ENCODE measurements around the gene TRIP11.

TRIP11 gene

DNA sequence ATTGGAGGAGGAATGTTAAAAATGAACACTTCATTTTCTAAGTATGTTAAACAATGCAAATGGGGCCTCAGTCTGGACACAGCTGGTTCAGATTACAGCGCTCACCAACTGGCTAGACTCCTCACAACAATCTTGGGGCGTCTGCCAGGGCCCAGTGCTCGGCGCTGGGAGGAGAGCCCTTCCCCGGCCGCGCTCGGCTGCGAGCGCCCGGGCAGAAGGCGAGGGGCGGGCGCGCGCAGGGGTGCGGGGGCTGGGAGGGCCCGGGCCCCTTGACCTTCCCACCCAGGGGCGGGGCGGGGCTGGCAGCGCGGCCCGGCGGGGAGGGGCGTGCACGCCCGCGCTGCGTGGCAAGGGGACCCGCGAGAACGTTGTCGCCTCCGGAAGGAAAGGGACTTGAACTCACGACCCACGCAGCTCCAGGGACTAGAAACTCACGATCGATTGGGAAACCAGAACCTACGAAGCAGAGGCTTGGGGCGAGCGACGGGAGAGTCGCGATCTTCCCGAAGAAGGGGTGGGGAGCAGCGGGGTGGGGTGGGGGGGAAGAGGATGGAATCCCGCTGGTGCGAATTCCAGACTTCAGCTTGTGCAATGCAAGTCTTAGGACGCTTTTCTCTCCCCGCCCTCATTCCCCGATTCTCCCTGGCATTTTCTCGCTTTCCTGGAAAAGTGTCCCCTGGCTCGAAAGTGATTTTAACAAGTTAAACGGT, 92.2 kb downstream of the TRIP11 start, which contains the start of gene FBLN5:
Gene FBLN5 (minus strand): TSS at position 220 of the 710 bp plus-strand sequence. CDS start 465 bp downstream, outside the sequence.
- H3K27me3 ChIP-seq (ENCODE audit: insufficient read depth, insufficient read length) = peaks cover 36% of the 10 kb centered on the region
- peak within 1 kb of the TSS; percentile 61 for H3K9ac ChIP-seq (ENCODE audit: insufficient read length, low read depth)
- DNase-seq (ENCODE audit: low read depth, low spot score) = peak; percentile 32
- H3K4me1 ChIP-seq (ENCODE audit: insufficient read depth, insufficient read length) = no peaks in the 10 kb centered on the region
- TF ChIP-seq ZNF274 (IDR thresholded peaks at IDR 0.05; ENCODE audit: low read depth, low read length) = no peak
- TF ChIP-seq YY1 (IDR thresholded peaks at IDR 0.05; ENCODE audit: insufficient read depth, insufficient read length) = no peak
- TF ChIP-seq SUZ12 (IDR thresholded peaks at IDR 0.05; ENCODE audit: extremely low read depth, insufficient read depth, insufficient read length) = no peak
- no peaks in the 10 kb centered on the region for H3K36me3 ChIP-seq (ENCODE audit: insufficient read depth, insufficient read length, low read length)
- H3K4me3 ChIP-seq (ENCODE audit: insufficient read length, low read depth) = peak within 1 kb of the TSS; percentile 46
- H3K9me3 ChIP-seq (ENCODE audit: insufficient read depth, low read length) = no peaks in the 10 kb centered on the region

DNA sequence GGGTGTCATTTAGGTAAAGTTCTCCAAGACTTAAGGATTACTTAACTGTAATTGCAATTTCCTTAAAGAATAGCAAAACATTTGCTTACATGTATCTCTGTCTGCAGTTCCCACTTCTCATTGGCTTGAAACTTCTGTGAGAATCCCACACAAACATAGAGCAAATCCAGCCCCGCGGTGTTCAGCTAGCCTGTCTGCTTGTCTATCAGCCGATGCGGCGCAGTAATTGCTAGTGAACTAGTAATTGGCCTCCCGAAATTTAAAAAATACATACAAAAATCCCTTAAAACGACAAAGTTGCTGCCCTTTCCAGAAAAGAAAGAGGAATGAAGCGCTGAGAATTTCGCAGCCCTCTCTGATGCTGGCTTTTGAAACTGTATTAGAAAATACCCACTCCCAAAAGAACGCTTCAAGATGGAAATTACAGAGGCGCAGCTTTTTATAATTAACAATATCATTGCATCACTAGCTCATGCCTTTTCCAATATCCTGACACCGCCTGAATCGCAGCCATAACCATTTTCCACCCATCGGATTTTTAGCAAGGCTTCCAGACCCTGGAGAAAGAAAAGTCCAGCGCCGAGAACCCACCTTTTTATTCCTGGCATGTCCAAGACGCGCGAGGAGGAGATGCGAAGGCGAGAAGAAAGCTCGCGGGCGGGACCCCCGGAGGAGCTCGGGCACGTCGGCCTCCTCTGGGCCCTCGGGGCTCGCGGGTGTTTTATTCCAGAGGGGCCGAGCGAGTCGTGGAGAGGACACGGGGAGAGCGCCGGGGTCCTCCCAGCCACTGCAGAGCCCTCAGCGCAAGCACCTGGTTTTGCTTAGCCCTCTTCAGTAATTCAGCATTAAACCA, 93.0 kb downstream of the TRIP11 start:
- Histone ChIP-seq H3K36me3 (ENCODE audit: insufficient read depth, insufficient read length, low read length) (no peaks in the 10 kb centered on the region), H3K4me1 (ENCODE audit: insufficient read depth, insufficient read length) (no peaks in the 10 kb centered on the region), H3K27me3 (ENCODE audit: insufficient read depth, insufficient read length) (peaks cover 36% of the 10 kb centered on the region), H3K4me3 (ENCODE audit: insufficient read length, low read depth) (peak overlapping the region; percentile 22), H3K9ac (ENCODE audit: insufficient read length, low read depth) (peak overlapping the region; percentile 24), H3K9me3 (ENCODE audit: insufficient read depth, low read length) (no peaks in the 10 kb centered on the region)
- TF ChIP-seq YY1 (IDR thresholded peaks at IDR 0.05; ENCODE audit: insufficient read depth, insufficient read length) = no peak
- peak; percentile 36 for TF ChIP-seq SUZ12 (IDR thresholded peaks at IDR 0.05; ENCODE audit: extremely low read depth, insufficient read depth, insufficient read length)
- DNase-seq (ENCODE audit: low read depth, low spot score) = no peak

DNA sequence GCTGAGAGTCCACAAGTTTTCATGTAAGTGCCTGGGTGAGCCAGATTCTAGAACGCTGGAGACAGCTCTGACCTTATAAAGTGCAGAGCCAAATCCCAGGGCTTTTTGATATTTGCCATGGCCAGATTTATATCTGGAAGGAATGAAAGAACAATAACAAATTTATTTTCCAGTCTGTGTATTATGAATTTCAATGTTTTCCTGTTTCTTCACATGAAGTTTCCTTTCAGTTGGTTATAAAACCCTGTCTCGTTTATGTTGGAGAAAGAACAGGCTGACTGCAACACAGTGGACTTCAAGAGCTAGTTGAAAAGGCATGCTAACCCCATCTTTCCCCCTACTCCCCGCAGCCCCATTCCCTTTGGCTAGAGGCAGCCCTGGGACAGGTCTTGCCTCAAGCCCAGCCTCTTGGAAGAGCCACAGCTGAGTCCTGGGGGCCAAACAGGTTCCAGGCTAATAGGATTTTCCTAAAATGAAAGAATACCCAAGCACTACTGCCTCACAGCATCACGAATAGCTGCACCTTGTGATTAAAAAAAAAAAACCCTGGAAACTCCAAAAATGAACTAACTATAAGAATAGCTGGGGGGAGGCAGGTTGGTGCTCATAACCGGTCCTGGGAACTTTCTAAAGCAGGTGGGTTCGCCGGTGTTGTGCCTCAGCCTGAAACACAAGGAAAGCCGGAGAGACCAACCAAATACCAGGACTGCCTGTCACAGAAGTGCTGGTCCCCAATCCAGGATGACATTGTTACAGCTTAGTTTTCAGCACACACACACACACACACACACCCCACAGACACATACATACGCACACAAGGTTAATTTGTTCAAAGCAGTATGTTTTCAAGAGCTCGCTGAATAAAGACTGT, 93.9 kb downstream of the TRIP11 start:
- no peak overlapping the region for H3K4me3 ChIP-seq (ENCODE audit: insufficient read length, low read depth)
- no peaks in the 10 kb centered on the region for H3K4me1 ChIP-seq (ENCODE audit: insufficient read depth, insufficient read length)
- peaks cover 36% of the 10 kb centered on the region for H3K27me3 ChIP-seq (ENCODE audit: insufficient read depth, insufficient read length)
- H3K9ac ChIP-seq (ENCODE audit: insufficient read length, low read depth) = no peak overlapping the region
- H3K9me3 ChIP-seq (ENCODE audit: insufficient read depth, low read length) = no peaks in the 10 kb centered on the region
- no peaks in the 10 kb centered on the region for H3K36me3 ChIP-seq (ENCODE audit: insufficient read depth, insufficient read length, low read length)
- no peak for TF ChIP-seq YY1 (IDR thresholded peaks at IDR 0.05; ENCODE audit: insufficient read depth, insufficient read length)
- TF ChIP-seq SUZ12 (IDR thresholded peaks at IDR 0.05; ENCODE audit: extremely low read depth, insufficient read depth, insufficient read length) = no peak
- no peak for TF ChIP-seq ZNF274 (IDR thresholded peaks at IDR 0.05; ENCODE audit: low read depth, low read length)
- DNase-seq (ENCODE audit: low read depth, low spot score) = no peak

DNA sequence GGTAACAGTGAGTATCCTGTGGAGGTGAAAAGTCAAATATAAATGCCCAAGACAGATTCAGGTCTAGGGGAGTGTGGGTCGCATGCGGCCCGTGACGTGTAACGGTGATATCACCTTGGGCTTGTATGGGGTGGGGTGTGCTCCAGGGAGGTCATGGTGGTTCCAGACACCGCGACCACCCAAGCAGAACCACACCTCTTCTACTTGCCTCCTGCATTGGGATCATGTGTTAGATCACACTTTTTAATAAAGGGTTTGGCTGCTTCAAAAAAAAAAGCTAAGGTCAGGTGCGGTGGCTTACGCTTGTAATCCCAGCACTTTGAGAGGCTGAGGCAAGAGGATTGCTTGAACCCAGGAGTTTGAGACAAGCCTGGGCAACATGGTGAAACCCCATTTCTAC, 96.9 kb downstream of the TRIP11 start:
- no peak overlapping the region for H3K4me3 ChIP-seq (ENCODE audit: insufficient read length, low read depth)
- no peaks in the 10 kb centered on the region for H3K36me3 ChIP-seq (ENCODE audit: insufficient read depth, insufficient read length, low read length)
- no peaks in the 10 kb centered on the region for H3K9me3 ChIP-seq (ENCODE audit: insufficient read depth, low read length)
- H3K27me3 ChIP-seq (ENCODE audit: insufficient read depth, insufficient read length) = peaks cover 23% of the 10 kb centered on the region
- no peak for DNase-seq (ENCODE audit: low read depth, low spot score)
- TF ChIP-seq SUZ12 (IDR thresholded peaks at IDR 0.05; ENCODE audit: extremely low read depth, insufficient read depth, insufficient read length) = no peak
- TF ChIP-seq YY1 (IDR thresholded peaks at IDR 0.05; ENCODE audit: insufficient read depth, insufficient read length) = no peak
- no peak for TF ChIP-seq ZNF274 (IDR thresholded peaks at IDR 0.05; ENCODE audit: low read depth, low read length)
- no peak overlapping the region for H3K9ac ChIP-seq (ENCODE audit: insufficient read length, low read depth)
- H3K4me1 ChIP-seq (ENCODE audit: insufficient read depth, insufficient read length) = no peaks in the 10 kb centered on the region

DNA sequence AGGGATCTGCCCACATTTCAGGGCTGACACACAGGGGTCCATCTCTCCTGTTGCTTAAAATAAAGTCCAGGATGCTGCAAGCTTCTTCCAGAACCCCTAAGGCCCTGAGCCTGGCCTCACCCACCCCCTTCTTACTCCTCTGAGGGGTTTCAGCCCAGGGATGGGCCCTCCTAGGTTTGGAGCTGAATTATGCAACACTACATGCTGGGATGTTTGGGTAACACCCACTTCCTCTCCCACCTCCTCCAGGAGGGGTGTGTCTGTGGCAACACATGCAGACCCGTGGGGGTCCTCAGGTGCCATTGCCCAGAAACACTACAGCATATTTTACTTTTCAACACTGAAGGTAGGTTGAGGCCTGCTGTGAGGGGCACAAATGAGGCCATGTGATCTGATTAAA, 97.7 kb downstream of the TRIP11 start:
- Histone ChIP-seq H3K9ac (ENCODE audit: insufficient read length, low read depth) (no peak overlapping the region), H3K27me3 (ENCODE audit: insufficient read depth, insufficient read length) (peaks cover 19% of the 10 kb centered on the region), H3K4me3 (ENCODE audit: insufficient read length, low read depth) (no peak overlapping the region), H3K36me3 (ENCODE audit: insufficient read depth, insufficient read length, low read length) (no peaks in the 10 kb centered on the region), H3K4me1 (ENCODE audit: insufficient read depth, insufficient read length) (no peaks in the 10 kb centered on the region), H3K9me3 (ENCODE audit: insufficient read depth, low read length) (no peaks in the 10 kb centered on the region)
- TF ChIP-seq SUZ12 (IDR thresholded peaks at IDR 0.05; ENCODE audit: extremely low read depth, insufficient read depth, insufficient read length) (no peak), YY1 (IDR thresholded peaks at IDR 0.05; ENCODE audit: insufficient read depth, insufficient read length) (no peak), ZNF274 (IDR thresholded peaks at IDR 0.05; ENCODE audit: low read depth, low read length) (no peak)
- DNase-seq (ENCODE audit: low read depth, low spot score) = no peak

DNA sequence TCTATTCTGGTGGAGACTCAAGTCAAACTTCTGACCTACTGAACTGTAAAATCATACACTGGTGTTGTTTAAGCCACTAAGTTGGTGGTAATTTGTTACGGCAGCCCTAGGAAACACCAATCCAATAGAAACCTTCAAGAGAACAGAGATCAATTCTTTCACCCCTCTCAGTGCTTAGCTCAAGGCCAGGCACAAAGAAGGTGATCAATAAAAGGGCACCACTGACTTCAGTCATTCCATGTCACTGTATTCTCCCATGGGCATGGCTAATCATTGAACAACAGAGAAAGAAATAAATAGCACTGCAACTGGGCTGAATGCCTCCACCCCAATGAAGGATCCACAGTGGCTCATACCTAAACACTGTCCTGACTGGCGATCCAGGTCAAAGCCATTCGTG, 99.7 kb downstream of the TRIP11 start:
- no peak overlapping the region for H3K9ac ChIP-seq (ENCODE audit: insufficient read length, low read depth)
- H3K9me3 ChIP-seq (ENCODE audit: insufficient read depth, low read length) = no peaks in the 10 kb centered on the region
- no peak overlapping the region for H3K4me3 ChIP-seq (ENCODE audit: insufficient read length, low read depth)
- TF ChIP-seq YY1 (IDR thresholded peaks at IDR 0.05; ENCODE audit: insufficient read depth, insufficient read length) (no peak), ZNF274 (IDR thresholded peaks at IDR 0.05; ENCODE audit: low read depth, low read length) (no peak)
- no peak for DNase-seq (ENCODE audit: low read depth, low spot score)
- H3K4me1 ChIP-seq (ENCODE audit: insufficient read depth, insufficient read length) = no peaks in the 10 kb centered on the region
- H3K27me3 ChIP-seq (ENCODE audit: insufficient read depth, insufficient read length) = peaks cover 2% of the 10 kb centered on the region
- no peaks in the 10 kb centered on the region for H3K36me3 ChIP-seq (ENCODE audit: insufficient read depth, insufficient read length, low read length)
